Measurements from ENCODE around the gene INTS7. TPM values are rescaled to one million over a fixed set of nuclear protein-coding genes. Genes with fewer than 3 reads are reported as not detected.

INTS7 gene
- total RNA-seq, 3 donors from 2014 or later = 13.3 to 16.0 (median 13.3) TPM

DNA sequence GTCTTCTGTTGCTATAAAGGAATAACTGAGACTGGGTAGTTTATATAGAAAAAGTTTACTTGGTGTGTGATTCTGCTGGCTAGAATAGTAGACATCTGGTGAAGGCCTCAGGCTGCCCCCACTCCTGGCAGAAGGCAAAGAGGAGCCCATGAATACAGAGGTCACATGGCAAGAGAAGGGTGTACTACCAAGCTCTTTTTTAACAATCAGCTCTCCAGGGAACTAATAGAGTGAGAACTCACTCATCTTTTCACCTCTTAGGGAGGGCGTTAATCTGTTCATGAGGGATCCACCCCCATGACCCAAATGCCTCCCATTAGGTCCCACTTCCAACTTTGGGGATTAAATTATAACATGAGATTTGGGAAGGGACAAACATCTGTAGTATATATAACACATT lies 9.5 kb upstream of the INTS7 start:
- ATAC-seq (no peak), DNase-seq (no peak)
- no peaks in the 10 kb centered on the region for H3K36me3 ChIP-seq (ENCODE audit: low read depth)
- TF ChIP-seq, protein P1, sequence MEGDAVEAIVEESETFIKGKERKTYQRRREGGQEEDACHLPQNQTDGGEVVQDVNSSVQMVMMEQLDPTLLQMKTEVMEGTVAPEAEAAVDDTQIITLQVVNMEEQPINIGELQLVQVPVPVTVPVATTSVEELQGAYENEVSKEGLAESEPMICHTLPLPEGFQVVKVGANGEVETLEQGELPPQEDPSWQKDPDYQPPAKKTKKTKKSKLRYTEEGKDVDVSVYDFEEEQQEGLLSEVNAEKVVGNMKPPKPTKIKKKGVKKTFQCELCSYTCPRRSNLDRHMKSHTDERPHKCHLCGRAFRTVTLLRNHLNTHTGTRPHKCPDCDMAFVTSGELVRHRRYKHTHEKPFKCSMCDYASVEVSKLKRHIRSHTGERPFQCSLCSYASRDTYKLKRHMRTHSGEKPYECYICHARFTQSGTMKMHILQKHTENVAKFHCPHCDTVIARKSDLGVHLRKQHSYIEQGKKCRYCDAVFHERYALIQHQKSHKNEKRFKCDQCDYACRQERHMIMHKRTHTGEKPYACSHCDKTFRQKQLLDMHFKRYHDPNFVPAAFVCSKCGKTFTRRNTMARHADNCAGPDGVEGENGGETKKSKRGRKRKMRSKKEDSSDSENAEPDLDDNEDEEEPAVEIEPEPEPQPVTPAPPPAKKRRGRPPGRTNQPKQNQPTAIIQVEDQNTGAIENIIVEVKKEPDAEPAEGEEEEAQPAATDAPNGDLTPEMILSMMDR (IDR thresholded peaks at IDR 0.05) = no peak
- H3K9me3 ChIP-seq = no peaks in the 10 kb centered on the region
- intact Hi-C loops (cut with DNase I, micrococcal nuclease) = no loop called here
- no peaks in the 10 kb centered on the region for H3K4me1 ChIP-seq (ENCODE audit: low read depth)
- no peak overlapping the region for H3K4me3 ChIP-seq

DNA sequence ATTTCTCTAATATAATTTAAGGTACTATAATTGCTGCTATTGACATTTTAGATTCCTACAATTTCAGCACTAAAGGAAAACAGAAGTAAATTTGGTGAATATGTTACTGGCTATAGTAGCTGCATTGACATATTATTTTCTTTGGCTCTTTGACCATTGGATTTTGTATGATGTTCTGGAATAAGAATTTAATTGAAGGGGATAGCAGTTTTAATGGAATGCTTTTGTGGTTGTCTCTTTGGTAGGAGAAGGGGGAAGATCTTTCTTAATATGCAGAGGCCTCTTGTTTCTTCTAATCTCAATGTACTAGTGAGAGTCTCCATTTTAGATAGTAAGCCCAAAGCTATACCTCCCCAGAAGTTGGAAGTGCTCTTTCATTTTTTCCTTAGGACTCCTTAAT lies 7.1 kb upstream of the INTS7 start:
- TF ChIP-seq, protein P1 (IDR thresholded peaks at IDR 0.05) = no peak
- DNase-seq (no peak), ATAC-seq (no peak)
- H3K9me3 ChIP-seq = no peaks in the 10 kb centered on the region
- H3K36me3 ChIP-seq (ENCODE audit: low read depth) = no peaks in the 10 kb centered on the region
- no peak overlapping the region for H3K4me3 ChIP-seq
- intact Hi-C loops (cut with DNase I, micrococcal nuclease) = no loop called here
- no peaks in the 10 kb centered on the region for H3K4me1 ChIP-seq (ENCODE audit: low read depth)

DNA sequence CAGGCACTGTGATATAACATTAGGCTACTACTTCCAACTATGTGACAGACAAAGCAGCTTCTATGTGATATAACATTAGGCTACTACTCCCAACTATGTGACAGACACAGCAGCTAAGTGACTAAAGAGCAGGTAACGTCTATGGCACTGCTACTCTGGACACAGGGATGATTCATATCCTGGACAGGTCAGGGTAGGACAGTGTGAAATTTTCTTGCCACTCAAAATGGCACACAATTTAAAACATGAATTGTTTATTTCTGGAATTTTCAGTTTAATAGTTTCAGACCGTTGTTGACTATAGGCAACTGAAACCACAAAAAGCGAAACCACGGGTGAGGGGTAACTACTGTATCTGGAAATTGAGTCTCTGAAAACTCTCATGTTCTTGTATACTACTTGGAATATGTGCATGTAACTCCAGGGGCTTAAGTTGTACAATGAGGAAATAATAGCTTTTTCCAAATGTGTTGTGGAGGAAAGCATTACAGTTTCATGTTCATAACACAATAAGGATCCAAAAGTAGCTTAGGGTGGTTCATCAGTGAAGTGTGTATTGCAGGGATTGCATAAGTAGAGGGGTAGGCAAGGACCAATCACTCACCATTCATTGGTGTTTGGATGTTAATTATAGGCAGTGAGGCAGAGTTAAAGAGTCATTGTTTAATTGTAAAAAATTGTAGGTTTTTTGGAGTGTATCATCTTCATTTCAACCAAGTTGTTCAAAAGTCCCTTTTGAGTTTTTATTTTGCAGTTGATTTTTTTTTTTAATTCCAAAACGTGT lies 5.5 kb upstream of the INTS7 start:
- intact Hi-C loops (cut with DNase I, micrococcal nuclease) = no loop called here
- TF ChIP-seq, protein P1 (IDR thresholded peaks at IDR 0.05) = no peak

DNA sequence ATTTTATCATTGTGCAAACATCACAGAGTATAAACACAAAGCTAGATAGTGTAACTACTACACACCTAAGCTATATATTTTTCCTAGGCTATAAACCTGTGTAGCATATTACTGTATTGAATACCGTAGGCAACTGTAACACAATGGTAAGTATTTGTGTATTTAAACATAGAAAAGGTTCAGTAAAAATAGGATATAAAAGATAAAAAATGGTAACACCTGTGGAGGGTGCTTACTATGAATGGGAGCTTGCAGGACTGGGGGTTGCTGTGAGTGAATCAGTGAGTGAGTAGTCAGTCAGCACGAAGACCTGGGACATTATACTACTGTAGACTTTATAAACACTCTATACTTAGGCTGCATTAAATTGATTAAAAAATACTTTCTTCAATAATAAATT lies 4.3 kb upstream of the INTS7 start:
- no peak for ATAC-seq
- H3K36me3 ChIP-seq (ENCODE audit: low read depth) = peaks cover 7% of the 10 kb centered on the region
- intact Hi-C loops (cut with DNase I, micrococcal nuclease) = no loop called here
- DNase-seq = no peak
- TF ChIP-seq, protein P1 (IDR thresholded peaks at IDR 0.05) = no peak
- no peak overlapping the region for H3K4me3 ChIP-seq
- H3K4me1 ChIP-seq (ENCODE audit: low read depth) = peaks cover 8% of the 10 kb centered on the region
- H3K9me3 ChIP-seq = no peaks in the 10 kb centered on the region

More for the DNA sequence above, 5.5 kb upstream of the INTS7 start:
- Histone ChIP-seq H3K9me3 (no peaks in the 10 kb centered on the region), H3K36me3 (ENCODE audit: low read depth) (no peaks in the 10 kb centered on the region), H3K4me3 (no peak overlapping the region), H3K4me1 (ENCODE audit: low read depth) (peaks cover 3% of the 10 kb centered on the region)
- peak; percentile 31 for ATAC-seq
- no peak for DNase-seq

DNA sequence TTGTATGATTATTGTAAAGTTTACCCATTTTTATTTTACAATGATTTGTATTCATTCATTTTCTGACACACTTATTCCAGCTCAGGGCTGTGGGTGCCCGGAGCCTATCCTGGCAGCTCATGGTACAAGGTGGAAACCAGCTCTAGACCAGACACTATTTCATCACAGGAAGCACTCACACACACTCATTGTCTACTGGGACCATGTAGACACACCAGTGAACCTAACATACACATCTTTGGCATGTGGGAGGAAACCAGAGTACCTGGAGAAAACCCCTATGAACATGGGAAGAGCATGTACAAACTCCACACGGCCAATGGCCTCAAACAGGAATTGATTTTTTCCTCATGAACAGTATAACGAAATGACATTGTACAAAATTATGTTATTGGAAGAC lies 2.5 kb upstream of the INTS7 start:
- intact Hi-C loops (cut with DNase I, micrococcal nuclease) = no loop called here
- Histone ChIP-seq H3K36me3 (ENCODE audit: low read depth) (peaks cover 7% of the 10 kb centered on the region), H3K4me3 (no peak overlapping the region), H3K9me3 (no peaks in the 10 kb centered on the region), H3K4me1 (ENCODE audit: low read depth) (peaks cover 21% of the 10 kb centered on the region)
- no peak for DNase-seq
- TF ChIP-seq, protein P1 (IDR thresholded peaks at IDR 0.05) = no peak
- ATAC-seq = no peak
